RCC 7860 (cell line): ENCODE measurements around the gene UNC5CL.
"Not testable (repeated sequence)": the region's sequence is repeated elsewhere in the genome, so short reads cannot be mapped to it uniquely, and the experiment has no call there.

Experiments
- DNase-seq: peaks from one replicate; pipeline ENCODE4 v3.0.0-alpha.2; 2015; ENCODE audit warnings: low spot score
- FAIRE-seq: peaks from 2 replicates; lab custom pipeline; 2012; peaks lifted over from hg19 to GRCh38; lab: Jason Lieb, UNC

The UNC5CL gene

GRCh38 chr6:41008011-41008410, 31.0 kb downstream of the UNC5CL start:
- no peak for FAIRE-seq
- no peak for DNase-seq

- DNase-seq, FAIRE-seq: not testable (repeated sequence)
Measured at GRCh38 chr6:41006980-41007379, 32.0 kb downstream of the UNC5CL start.

- DNase-seq, result peak; percentile 46
- not testable (repeated sequence) for FAIRE-seq
Measured at GRCh38 chr6:41006217-41006616, 32.8 kb downstream of the UNC5CL start.

- no peak for FAIRE-seq
Measured at GRCh38 chr6:41002168-41002567, 36.9 kb downstream of the UNC5CL start.

GRCh38 chr6:41000248-41000647, 38.8 kb downstream of the UNC5CL start:
- DNase-seq (no peak), FAIRE-seq (no peak)

More at GRCh38 chr6:41002168-41002567, 36.9 kb downstream of the UNC5CL start:
- no peak for DNase-seq

- DNase-seq, result peak; percentile 48
- no peak for FAIRE-seq
Measured at GRCh38 chr6:40999569-40999968, 39.5 kb downstream of the UNC5CL start.

GRCh38 chr6:40998661-40999060, 40.4 kb downstream of the UNC5CL start:
- DNase-seq (no peak), FAIRE-seq (no peak)

GRCh38 chr6:40997234-40997957, 41.6 kb downstream of the UNC5CL start:
- peak; percentile 94 for DNase-seq
- FAIRE-seq, result peak; percentile 87

- FAIRE-seq, result no peak
- peak; percentile 22 for DNase-seq
Measured at GRCh38 chr6:40996591-40997233, 42.3 kb downstream of the UNC5CL start.

- DNase-seq (no peak), FAIRE-seq (no peak)
Measured at GRCh38 chr6:40992746-40993145, 46.3 kb downstream of the UNC5CL start.

GRCh38 chr6:40990301-40990700, 48.7 kb downstream of the UNC5CL start:
- no peak for DNase-seq
- FAIRE-seq, result no peak

- DNase-seq, result no peak
- FAIRE-seq, result no peak
Measured at GRCh38 chr6:40989204-40990169, 49.5 kb downstream of the UNC5CL start.

GRCh38 chr6:40988634-40989033, 50.4 kb downstream of the UNC5CL start:
- FAIRE-seq, result no peak
- DNase-seq, result no peak

- DNase-seq (no peak), FAIRE-seq (no peak)
Measured at GRCh38 chr6:40986921-40987819, 51.9 kb downstream of the UNC5CL start.

GRCh38 chr6:40986364-40986763, 52.7 kb downstream of the UNC5CL start:
- peak; percentile 56 for DNase-seq
- FAIRE-seq, result no peak

GRCh38 chr6:40983752-40984151, 55.3 kb downstream of the UNC5CL start:
- FAIRE-seq, result no peak
- DNase-seq, result no peak

GRCh38 chr6:40982917-40983316, 56.1 kb downstream of the UNC5CL start:
- FAIRE-seq, result no peak

GRCh38 chr6:40978687-40979289, 60.2 kb downstream of the UNC5CL start:
- DNase-seq (no peak), FAIRE-seq (no peak)

More at GRCh38 chr6:40982917-40983316, 56.1 kb downstream of the UNC5CL start:
- DNase-seq, result no peak

- FAIRE-seq, result no peak
Measured at GRCh38 chr6:40977695-40978094, 61.3 kb downstream of the UNC5CL start.

GRCh38 chr6:40977085-40977484, 61.9 kb downstream of the UNC5CL start:
- FAIRE-seq, result no peak

More at GRCh38 chr6:40977695-40978094, 61.3 kb downstream of the UNC5CL start:
- no peak for DNase-seq

More at GRCh38 chr6:40977085-40977484, 61.9 kb downstream of the UNC5CL start:
- no peak for DNase-seq
